ENCODE results near the gene NR1H4.
"Not testable (repeated sequence)": the region's sequence is repeated elsewhere in the genome, so short reads cannot be mapped to it uniquely, and the experiment has no call there.

The NR1H4 gene

DNA sequence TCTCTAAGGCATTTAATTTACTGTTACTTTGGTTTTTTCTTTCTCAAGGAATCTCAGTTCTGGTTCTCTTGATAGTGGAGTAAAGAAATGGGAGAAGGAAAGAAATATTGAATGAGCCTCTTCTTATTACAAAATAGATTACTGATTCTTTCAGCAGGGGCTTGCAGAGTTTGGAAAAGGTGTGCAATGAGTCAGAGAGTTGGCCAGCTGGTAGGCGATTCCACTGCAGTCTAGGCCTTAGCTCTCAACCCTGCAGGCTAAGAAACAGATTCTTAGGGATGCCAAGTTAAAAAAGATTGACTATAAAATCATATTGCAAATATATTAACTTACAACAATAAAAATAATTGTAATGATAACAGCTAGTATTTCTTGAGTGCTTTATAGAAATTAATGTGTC, 25.8 kb downstream of the NR1H4 start:
- H3K4me3 ChIP-seq (replicated peaks; ENCODE audit: low read depth, low read length) = no peak overlapping the region
- TF ChIP-seq, protein P1, sequence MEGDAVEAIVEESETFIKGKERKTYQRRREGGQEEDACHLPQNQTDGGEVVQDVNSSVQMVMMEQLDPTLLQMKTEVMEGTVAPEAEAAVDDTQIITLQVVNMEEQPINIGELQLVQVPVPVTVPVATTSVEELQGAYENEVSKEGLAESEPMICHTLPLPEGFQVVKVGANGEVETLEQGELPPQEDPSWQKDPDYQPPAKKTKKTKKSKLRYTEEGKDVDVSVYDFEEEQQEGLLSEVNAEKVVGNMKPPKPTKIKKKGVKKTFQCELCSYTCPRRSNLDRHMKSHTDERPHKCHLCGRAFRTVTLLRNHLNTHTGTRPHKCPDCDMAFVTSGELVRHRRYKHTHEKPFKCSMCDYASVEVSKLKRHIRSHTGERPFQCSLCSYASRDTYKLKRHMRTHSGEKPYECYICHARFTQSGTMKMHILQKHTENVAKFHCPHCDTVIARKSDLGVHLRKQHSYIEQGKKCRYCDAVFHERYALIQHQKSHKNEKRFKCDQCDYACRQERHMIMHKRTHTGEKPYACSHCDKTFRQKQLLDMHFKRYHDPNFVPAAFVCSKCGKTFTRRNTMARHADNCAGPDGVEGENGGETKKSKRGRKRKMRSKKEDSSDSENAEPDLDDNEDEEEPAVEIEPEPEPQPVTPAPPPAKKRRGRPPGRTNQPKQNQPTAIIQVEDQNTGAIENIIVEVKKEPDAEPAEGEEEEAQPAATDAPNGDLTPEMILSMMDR (IDR thresholded peaks at IDR 0.05; ENCODE audit: low read depth, low read length, missing control alignments) = no peak
- no peak for DNase-seq (ENCODE audit: extremely low read depth, low read depth)

DNA sequence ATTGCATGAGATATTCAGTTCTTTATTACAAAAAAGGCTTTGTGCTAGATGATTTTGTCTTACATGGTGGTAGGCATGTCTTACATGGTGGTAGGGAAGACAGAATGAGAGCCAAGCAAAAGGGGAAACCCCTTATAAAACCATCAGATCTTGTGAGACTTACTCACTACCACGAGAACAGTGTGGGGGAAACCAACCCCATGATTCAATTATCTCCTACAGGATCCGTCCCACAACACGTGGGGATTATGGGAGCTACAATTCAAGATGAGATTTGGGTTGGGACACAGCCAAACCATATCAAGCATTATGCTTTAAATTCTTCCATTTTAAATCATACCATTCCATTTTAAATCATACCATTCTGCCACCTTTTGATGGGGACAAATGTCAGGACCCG, 29.1 kb downstream of the NR1H4 start:
- DNase-seq (ENCODE audit: extremely low read depth, low read depth); H3K4me3 ChIP-seq (replicated peaks; ENCODE audit: low read depth, low read length): not testable (repeated sequence)

DNA sequence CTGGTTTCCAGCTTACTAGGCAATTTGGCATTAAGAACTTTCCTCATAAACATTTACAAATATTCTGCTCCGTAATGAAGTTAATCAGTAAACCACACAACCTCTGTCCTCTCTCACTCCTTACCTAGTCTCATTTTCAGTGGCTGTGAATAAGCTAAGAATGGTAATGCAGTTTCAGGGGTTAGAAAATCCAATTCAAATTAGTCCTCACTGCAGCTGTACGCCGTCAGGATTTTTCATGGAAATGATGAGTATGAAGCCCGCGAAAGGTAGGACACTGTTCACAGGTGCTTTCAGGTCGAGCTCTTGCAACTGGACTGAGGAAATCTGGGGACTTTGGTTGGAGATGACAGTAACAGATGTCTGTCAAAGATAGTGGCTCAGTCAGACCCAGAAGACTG, 29.6 kb downstream of the NR1H4 start:
- DNase-seq (ENCODE audit: extremely low read depth, low read depth) = no peak
- TF ChIP-seq, protein P1 (IDR thresholded peaks at IDR 0.05; ENCODE audit: low read depth, low read length, missing control alignments) = no peak
- H3K4me3 ChIP-seq (replicated peaks; ENCODE audit: low read depth, low read length) = no peak overlapping the region

DNA sequence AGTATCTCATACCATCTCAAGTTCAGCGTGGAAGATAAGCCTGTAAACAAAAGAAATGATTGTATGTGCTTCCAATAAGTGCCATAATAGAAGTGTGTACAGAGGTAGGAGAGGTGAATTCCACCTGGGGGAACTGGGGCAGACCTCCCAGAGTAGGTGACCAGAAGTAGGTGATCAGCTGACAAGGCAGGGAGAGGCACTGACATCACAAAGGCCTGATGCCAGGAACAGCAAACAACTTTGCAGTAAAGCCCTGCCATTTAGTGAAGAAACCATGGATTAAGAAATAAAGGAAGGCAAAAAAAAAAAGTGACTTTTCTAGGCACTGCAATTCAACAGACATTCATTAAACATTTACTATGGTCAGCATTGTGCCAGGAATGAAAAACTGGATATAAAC, 31.1 kb downstream of the NR1H4 start:
- no peak overlapping the region for H3K4me3 ChIP-seq (replicated peaks; ENCODE audit: low read depth, low read length)
- no peak for DNase-seq (ENCODE audit: extremely low read depth, low read depth)
- TF ChIP-seq, protein P1 (IDR thresholded peaks at IDR 0.05; ENCODE audit: low read depth, low read length, missing control alignments) = no peak

DNA sequence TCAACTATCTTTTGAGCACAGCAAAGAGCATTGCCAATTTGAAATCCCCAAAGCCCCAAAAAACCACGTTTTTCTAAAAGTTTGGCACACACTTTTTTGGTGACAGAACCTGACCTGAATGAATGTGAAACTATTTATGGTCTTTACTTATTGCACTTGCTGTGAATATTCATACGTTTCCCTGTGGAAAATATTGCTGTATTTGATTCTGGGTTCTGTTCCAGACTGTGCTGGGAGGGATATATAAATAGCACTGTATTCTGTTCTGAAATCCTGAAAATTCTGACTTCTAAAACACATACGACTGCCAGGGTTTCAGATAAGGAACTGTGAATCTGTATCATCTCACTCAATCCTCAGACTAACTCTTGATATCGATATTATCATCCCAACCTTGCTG, 35.1 kb downstream of the NR1H4 start:
- no peak for DNase-seq (ENCODE audit: extremely low read depth, low read depth)
- no peak overlapping the region for H3K4me3 ChIP-seq (replicated peaks; ENCODE audit: low read depth, low read length)

DNA sequence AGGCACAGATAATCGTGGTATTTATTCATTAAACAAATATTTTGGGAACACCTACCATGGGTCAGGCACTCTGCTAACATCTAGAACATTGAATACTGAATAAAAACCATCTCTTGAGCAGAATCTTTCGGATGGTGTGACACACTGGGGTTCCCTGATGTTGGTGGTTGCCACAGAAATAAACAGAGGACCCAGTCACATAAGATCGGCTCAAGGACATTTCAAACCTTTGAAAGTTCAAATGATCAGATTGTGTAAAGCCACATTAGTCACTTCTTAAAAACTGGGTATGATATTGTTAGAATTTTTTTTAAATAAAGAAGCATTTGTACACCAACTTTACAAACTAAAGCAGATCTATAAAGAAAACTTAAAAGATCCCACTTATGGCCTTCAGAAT, 39.0 kb downstream of the NR1H4 start:
- H3K4me3 ChIP-seq (replicated peaks; ENCODE audit: low read depth, low read length) = no peak overlapping the region
- no peak for DNase-seq (ENCODE audit: extremely low read depth, low read depth)
- TF ChIP-seq, protein P1 (IDR thresholded peaks at IDR 0.05; ENCODE audit: low read depth, low read length, missing control alignments) = no peak

More for the DNA sequence above, 35.1 kb downstream of the NR1H4 start:
- TF ChIP-seq, protein P1 (IDR thresholded peaks at IDR 0.05; ENCODE audit: low read depth, low read length, missing control alignments) = no peak

DNA sequence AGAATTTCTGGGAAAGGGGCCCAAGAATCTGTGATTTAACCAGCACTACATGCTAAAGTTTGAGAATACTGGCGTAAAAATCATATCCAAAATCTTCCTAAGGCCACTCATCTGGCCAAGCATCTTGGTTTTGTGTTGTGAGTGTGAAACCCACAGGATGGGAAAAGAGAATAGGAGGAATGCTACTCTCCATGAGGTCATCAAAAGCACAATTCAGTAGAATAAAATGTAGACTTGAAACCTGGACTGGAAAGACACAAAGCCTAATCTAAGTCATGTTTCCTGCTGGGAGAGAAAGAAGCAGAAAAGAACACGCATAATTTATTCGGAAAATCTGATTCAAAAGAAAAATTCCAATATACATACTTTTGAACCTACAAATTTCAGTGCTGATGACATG, 42.3 kb downstream of the NR1H4 start:
- no peak overlapping the region for H3K4me3 ChIP-seq (replicated peaks; ENCODE audit: low read depth, low read length)
- DNase-seq (ENCODE audit: extremely low read depth, low read depth) = no peak
- TF ChIP-seq, protein P1 (IDR thresholded peaks at IDR 0.05; ENCODE audit: low read depth, low read length, missing control alignments) = no peak
